ENCODE results near the gene FGFRL1.

The FGFRL1 gene

DNA sequence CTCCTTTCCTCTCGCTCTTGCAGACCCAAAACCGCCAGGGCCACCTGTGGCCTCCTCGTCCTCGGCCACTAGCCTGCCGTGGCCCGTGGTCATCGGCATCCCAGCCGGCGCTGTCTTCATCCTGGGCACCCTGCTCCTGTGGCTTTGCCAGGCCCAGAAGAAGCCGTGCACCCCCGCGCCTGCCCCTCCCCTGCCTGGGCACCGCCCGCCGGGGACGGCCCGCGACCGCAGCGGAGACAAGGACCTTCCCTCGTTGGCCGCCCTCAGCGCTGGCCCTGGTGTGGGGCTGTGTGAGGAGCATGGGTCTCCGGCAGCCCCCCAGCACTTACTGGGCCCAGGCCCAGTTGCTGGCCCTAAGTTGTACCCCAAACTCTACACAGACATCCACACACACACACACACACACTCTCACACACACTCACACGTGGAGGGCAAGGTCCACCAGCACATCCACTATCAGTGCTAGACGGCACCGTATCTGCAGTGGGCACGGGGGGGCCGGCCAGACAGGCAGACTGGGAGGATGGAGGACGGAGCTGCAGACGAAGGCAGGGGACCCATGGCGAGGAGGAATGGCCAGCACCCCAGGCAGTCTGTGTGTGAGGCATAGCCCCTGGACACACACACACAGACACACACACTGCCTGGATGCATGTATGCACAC lies 13.6 kb downstream of the FGFRL1 start:
- no peak for DNase-seq

- DNase-seq: peak; percentile 24
Measured at GRCh38 chr4:1026115-1026514, 14.7 kb downstream of the FGFRL1 start.

DNA sequence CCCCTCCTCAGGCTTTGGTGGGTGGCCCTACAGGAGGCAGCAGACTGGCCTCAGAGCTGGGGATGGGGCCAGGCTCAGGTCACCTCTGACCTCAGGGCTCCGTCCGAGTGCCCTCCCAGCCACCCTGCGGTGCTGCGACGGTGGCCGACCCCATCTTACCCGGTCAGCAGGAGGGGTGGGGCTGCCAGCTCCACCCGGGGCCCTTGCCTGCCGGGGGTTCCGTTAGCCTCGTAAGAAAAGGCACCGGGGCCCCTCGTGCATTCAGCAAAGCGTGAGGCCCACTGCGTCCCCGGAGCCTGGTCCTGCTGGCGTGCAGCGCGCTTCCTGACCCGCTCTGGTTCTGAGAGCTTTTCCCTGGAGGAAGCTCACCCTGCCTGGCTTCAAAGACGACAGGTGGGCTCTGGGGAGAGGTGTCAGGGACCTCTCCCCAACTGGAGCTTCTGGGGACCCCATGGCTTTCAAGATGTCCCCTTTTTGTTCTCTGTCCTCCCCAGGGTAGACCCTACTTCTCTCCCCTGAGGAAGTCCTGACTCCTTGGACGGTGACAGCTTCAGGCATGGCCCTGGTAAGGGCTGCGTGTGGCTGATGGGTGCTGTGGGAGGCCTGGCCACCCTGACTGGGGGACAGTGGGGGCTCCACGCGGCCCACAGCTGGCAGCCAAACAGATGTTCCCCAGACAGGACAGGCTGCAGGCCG lies 15.9 kb downstream of the FGFRL1 start:
- no peak for DNase-seq

GRCh38 chr4:1027915-1028238 lies 16.5 kb downstream of the FGFRL1 start:
- DNase-seq: no peak

DNA sequence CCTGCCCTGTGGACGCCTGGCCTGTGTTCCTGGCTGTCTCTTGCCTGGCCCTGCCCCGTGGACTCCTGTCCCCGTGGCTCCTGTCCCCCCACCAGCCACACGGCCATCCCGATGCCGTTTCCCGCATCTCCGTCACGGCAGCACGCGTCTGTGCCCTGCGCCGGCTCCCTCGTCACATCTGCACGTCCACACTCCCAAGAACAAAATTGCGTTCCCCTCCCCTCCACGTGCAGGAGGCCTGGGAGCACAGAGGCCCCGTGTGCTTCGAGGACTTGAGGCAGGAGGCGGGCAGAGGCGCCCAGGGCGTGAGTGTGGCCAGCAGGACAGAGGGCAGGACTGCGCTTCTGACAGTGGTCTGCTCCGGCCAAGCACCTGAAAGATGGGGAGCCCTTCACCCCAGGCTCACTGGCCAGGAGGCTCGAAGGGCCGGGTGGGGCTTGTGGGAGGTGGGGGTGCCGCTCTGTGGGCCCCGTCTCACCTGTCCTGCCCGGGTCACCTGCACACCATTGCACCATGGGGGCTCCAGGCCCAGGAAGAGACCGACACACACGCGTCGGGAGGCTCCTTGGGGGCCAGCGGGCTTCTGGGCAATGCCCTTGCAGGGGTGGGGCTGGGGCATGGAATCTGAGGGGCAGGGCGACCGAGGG lies 17.3 kb downstream of the FGFRL1 start:
- DNase-seq: no peak

DNA sequence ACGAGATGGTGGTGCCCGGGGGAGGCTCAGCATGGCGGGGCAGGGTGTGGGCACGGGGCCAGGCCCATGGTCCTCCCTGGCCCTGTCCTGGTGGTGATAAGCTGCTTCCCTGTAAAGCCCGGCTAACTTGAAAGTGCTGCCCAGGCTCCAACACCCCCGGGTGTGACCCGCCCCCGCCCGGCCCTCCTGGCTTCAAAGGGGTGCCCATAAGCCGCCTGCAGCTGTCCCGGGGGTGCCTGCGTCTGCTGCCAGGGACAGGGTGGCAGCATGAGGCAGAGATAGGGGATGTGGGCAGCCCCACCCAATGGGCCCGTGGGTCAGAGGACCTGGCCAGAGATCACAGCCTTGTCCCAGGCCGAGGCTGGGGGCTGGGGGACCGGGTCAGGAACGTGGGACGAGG lies 18.1 kb downstream of the FGFRL1 start:
- DNase-seq: no peak

GRCh38 chr4:1030031-1030430 lies 18.6 kb downstream of the FGFRL1 start:
- DNase-seq: no peak

GRCh38 chr4:1030559-1030958 lies 19.1 kb downstream of the FGFRL1 start:
- DNase-seq: no peak

- DNase-seq: no peak
Measured at GRCh38 chr4:1031346-1031745, 19.9 kb downstream of the FGFRL1 start.

GRCh38 chr4:1031956-1032795 lies 20.8 kb downstream of the FGFRL1 start:
- DNase-seq: no peak

- no peak for DNase-seq
Measured at GRCh38 chr4:1032861-1033260, 21.4 kb downstream of the FGFRL1 start.

DNA sequence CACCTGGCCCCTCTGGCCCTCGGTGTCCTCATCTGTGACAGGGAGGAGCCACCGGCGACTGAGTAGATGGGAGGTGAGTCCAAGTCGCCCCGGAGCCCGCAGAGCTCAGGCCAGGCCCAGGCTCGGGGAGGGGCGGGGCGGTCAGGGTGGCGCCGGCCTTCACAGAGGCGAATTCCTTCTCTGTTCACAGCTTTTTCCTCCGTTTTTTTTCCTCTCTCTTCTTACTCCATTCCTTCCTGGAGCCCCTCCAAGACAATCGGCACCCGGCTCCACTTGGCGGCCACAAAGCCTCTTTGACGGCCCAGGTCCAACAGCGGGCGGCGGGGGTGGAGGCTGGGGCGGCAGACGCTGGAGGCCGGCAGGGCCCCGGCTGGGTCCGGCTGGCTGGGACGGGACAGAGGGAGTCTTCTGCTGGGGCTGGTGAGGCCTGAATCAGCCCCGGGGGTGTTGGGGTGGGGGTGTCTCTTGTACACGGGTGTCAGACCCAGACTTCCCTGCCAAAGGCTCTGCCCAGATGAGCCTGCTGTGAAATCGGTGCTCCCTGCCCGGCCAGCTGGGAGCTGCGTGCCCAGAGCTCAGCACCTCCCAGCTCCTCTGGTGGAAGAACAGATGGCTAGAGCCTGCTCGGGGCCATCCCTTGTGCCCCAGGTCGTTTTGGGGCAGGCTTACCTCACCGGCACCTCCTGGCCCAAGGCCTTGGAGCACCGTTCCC lies 22.6 kb downstream of the FGFRL1 start:
- DNase-seq: no peak

DNA sequence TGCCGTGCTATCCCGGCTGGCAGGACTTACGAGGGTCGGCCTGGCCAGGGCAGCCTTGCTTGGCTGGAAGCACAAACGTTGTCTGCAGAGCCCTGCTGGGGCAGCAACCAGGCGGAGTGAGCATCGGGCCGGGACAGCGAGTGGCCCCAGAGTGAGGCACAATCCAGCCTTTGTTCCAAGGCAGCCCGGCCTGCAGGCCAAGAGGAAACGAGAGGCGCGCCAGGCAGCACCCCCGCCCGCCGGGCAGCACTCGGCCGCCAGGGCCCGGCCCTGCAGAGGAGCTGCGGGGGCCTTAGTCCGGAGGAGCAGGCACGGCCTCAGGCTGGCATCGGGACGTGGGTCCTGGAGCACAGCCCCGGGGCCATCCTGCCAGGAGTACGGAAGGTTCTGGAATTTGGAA lies 24.1 kb downstream of the FGFRL1 start:
- no peak for DNase-seq

GRCh38 chr4:1036095-1036494 lies 24.7 kb downstream of the FGFRL1 start:
- no peak for DNase-seq

DNA sequence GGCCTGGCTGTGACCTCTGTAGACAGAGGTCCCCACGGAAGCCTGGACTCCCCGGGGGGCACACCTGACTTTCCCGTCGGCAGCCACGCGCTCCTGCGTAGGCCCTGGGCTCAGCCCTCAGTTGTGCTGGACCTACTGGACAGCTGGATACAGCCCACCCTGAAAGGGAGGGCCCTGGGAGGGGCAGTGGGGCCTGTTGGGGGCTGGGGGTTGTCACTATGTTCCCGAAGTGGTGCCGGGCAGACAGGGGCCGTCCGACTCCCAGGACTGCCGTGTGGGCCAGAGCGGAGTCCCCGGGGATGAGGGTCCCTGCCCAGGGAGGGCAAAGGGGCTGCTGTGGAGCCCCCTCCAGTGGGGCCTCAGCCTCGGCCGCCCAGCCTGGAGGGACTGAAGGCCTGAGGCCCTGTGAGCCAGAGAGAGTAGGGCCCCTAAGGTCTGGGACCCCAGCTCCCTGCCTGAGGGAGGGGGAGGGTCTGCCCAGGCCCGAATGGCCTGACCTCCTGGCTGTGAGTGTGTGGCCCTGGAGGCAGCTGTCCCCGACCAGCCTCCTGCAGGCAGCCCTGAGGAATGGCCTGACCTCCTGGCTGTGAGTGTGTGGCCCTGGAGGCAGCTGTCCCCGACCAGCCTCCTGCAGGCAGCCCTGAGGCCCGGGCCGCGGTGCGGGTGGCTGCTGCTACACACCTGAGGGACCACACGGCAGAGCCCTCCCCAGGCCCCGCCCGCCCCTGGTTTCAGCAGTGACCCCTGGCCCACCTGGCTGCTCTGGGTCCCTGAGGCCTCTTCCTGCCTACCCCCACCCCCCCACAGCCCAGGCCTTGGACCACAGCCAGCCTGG lies 25.8 kb downstream of the FGFRL1 start:
- no peak for DNase-seq

- no peak for DNase-seq
Measured at GRCh38 chr4:1038948-1039492, 27.6 kb downstream of the FGFRL1 start.

DNA sequence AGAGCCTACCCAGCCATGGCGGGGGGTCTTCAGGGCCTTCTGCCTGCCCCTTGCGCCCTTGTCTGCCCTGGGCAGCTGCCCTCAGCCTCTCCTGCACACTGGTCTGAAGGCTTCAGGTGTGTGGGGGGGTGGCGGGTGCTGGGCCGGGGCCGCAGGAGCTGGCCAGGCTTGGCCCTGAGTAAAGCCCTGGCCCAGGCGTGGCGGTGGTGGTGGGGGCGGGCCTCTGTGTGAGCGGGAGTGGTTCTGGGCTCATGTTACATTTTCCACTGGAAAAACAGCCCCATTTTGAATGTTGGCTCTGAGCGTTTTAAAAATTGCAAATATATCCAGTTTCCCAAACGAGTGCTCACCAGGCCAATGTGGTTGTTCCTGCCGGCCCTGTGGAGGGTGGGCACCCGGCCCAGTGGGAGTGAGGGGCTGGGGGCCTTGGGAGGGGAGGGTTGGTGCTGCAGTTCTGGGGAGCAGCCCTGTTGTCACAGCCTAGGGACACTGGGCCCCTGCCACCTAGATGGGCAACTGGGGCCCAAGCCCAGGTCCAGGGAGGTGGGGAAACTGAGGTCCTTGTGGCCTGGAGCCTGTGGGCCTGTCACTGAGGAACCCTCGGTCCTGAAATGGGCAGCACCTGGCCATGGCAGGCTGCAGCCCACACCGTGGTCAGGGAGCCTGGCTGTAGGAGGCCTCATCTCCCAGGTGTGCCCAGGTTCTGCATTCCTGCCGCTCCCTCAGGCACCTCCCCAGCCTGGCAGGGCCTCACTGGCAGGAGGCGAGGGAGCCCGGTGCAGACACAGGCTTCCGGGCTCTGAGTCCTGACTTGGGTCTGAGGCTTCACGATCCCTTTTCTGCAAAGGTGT lies 28.3 kb downstream of the FGFRL1 start:
- no peak for DNase-seq

DNA sequence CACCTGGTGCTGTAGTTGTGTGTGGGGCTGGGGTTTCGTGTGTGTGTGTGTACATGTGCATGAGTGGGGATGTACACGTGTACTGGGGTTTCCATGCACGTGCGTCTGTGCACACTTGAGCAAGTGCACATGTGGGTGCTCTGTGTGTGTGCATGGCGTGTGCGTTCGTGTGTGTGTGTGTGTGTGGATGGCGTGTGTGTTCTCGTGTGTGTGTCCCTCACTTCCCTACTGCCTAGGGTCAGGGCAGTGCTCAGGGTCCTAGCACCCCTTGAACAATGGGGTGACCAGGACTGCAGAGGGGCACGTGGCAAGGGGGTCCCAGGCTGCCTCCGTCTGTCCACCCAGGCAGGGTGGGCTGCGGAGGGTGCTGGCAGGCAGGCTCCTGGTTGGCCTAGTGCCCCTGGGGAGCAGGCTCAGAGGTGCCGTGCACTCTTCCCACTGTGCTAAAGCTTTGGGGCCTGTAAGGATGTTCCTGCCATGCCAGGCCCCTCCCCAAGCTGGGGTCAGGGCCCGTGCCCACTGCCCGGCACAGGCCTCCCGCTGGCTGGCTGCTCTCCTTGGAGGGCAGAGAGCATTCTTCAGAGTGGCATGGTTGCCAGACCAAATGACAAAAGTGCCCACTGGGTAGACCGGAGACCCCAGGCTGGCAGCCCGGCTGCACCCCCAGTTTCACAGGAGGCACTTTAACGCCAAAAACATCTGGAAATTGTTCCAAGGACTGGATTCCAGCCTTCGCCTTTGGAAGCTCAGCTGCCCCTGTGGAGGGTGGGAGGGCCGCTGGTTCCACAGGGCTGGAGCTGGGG lies 29.1 kb downstream of the FGFRL1 start:
- no peak for DNase-seq

GRCh38 chr4:1041147-1041935 lies 29.9 kb downstream of the FGFRL1 start:
- no peak for DNase-seq

Measured in inflammatory macrophage treated with lipopolysaccharide for 4 hours (primary cell).